ENCODE data around the gene ACP7. TPM values are rescaled to one million over a fixed set of nuclear protein-coding genes. Genes with fewer than 3 reads are reported as not detected.
A peak's percentile ranks its signal among the peaks of the same experiment; 100 is the strongest.

ACP7 gene
- polyA plus RNA-seq, 1 of the 3 experiments (the other 2 are of a cell fraction) = 0.36 TPM

GRCh38 chr19:39106194-39106593, 22.0 kb downstream of the ACP7 start:
- Histone ChIP-seq H3K4me3 (ENCODE audit: low read depth in 2 of 2, low read length in 1 of 2) (no peak overlapping the region), H2AFZ (ENCODE audit: low read depth) (peak overlapping the region; percentile 22; the same call in 1 of the 2 replicates), H3K9me2 (no peaks in the 10 kb centered on the region), H3K4me2 (no peak overlapping the region), H3F3A (replicated peaks; ENCODE audit: insufficient read depth) (peaks cover 10% of the 10 kb centered on the region), H3K4me1 (ENCODE audit: control insufficient read depth in 1 of 2, insufficient read depth in 2 of 2, low read depth in 1 of 2, low read length in 1 of 2) (peaks cover 0 to 3% of the 10 kb centered on the region in 2 experiments; a peak in 1 of 4 replicates), H3K9ac (no peak overlapping the region), H3K79me2 (ENCODE audit: insufficient read depth) (no peaks in the 10 kb centered on the region), H4K20me1 (ENCODE audit: insufficient read depth) (no peaks in the 10 kb centered on the region), H3K9me3 (no peaks in the 10 kb centered on the region), H3K27ac (ENCODE audit: low read depth in 2 of 2, low read length in 1 of 2) (no peak overlapping the region), H3K27me3 (ENCODE audit: insufficient read depth) (no peaks in the 10 kb centered on the region), H3K36me3 (replicated peaks in 1 of 2; ENCODE audit: control insufficient read depth in 1 of 2, insufficient read depth in 2 of 2, low read length in 1 of 2) (no peaks in the 10 kb centered on the region)
- WGBS (ENCODE audit: low lambda C conversion rate) = 75% methylated on average over 7 of the region's 7 CpGs
- no peak for DNase-seq
- no peak for TF ChIP-seq EP300 (IDR thresholded peaks at IDR 0.05; ENCODE audit: borderline replicate concordance in 1 of 2, low read depth in 1 of 2, low read length in 1 of 2)
- no peak for TF ChIP-seq SIN3A (IDR thresholded peaks at IDR 0.05; ENCODE audit: borderline replicate concordance, low read depth, low read length)
- TF ChIP-seq CHD2 (IDR thresholded peaks at IDR 0.05; ENCODE audit: low read length, partially characterized antibody) = no peak
- no peak for TF ChIP-seq PBX3 (IDR thresholded peaks at IDR 0.05)
- TF ChIP-seq MXI1 (IDR thresholded peaks at IDR 0.05; ENCODE audit: low read depth, low read length) = no peak
- no peak for TF ChIP-seq RCOR1 (IDR thresholded peaks at IDR 0.05; ENCODE audit: low read length)
- TF ChIP-seq RFX5 (IDR thresholded peaks at IDR 0.05; ENCODE audit: low read length) = no peak
- no peak for TF ChIP-seq CTCF (IDR thresholded peaks at IDR 0.05)
- TF ChIP-seq GATA2 (CRISPR knock-in tag; IDR thresholded peaks at IDR 0.05) = no peak
- no peak for TF ChIP-seq GABPA (IDR thresholded peaks at IDR 0.05; ENCODE audit: low read depth)
- TF ChIP-seq FOXM1 (IDR thresholded peaks at IDR 0.05; ENCODE audit: low read depth) = no peak
- TF ChIP-seq TAF1 (IDR thresholded peaks at IDR 0.05; ENCODE audit: borderline replicate concordance, low read depth, low read length) = no peak
- TF ChIP-seq JUND (IDR thresholded peaks at IDR 0.05) = no peak
- no peak for TF ChIP-seq ZBTB33 (IDR thresholded peaks at IDR 0.05; ENCODE audit: borderline replicate concordance, low read depth)
- no peak for TF ChIP-seq FOSL2 (IDR thresholded peaks at IDR 0.05; ENCODE audit: borderline replicate concordance, low read depth)
- no peak for TF ChIP-seq FOXJ3 (CRISPR knock-in tag; IDR thresholded peaks at IDR 0.05)
- no peak for TF ChIP-seq TEAD4 (IDR thresholded peaks at IDR 0.05; ENCODE audit: borderline replicate concordance, insufficient read depth)
- TF ChIP-seq TCF12 (IDR thresholded peaks at IDR 0.05) = no peak
- TF ChIP-seq RXRA (IDR thresholded peaks at IDR 0.05; ENCODE audit: borderline replicate concordance, low read depth) = no peak
- TF ChIP-seq NRF1 (IDR thresholded peaks at IDR 0.05; ENCODE audit: low read depth, low read length) = no peak
- ChIA-PET POLR2A (no interaction called here), CTCF (interaction anchor here (1.6 to 2.3 kb wide), 2 partner anchors 16 to 54 kb away, joined by 3 to 9 read pairs; no protein-coding TSS in a partner anchor)
